H1 (cell line): ENCODE measurements around the gene SLC8A3. TPM values are rescaled to one million over a fixed set of nuclear protein-coding genes. Genes with fewer than 3 reads are reported as not detected.

Source experiments
- GABPA ChIP-seq: IDR thresholded peaks from 2 replicates; pipeline ENCODE4 v1.6.1; 2011; ENCODE audit warnings: mild to moderate bottlenecking, low read length, moderate library complexity, borderline replicate concordance; ENCODE audit not compliant: insufficient read depth
- KDM1A ChIP-seq: fragments of 200-600, 300-600 bp; sonication (generic); IDR thresholded peaks from 2 replicates; pipeline ENCODE4 v1.7.1; 2016; ENCODE audit warnings: mild to moderate bottlenecking, low read length, borderline replicate concordance
- RBBP5 ChIP-seq: IDR thresholded peaks from 2 replicates; pipeline ENCODE4 v1.7.1; 2012; ENCODE audit warnings: low read depth, mild to moderate bottlenecking, inconsistent platforms, low read length, moderate library complexity, borderline replicate concordance
- polyA plus RNA-seq, 7 experiments: library from polyadenylated mRNA; depleted of rRNA in 3 of 7; stranded (reverse) in 5 of 7; unstranded in 2 of 7; fragments of >200 nt in 5 of 7; fragments of 200-250 nt in 2 of 7; gene quantifications; 1 replicate in 5 of 7; 2 replicates in 1 of 7; 4 replicates in 1 of 7; pipeline versions ENCODE4 v1.2.1 to v1.2.3, GENCODE V29; 2011 to 2013; ENCODE audit warnings: missing spikeins in 2 of 7, mixed read lengths in 2 of 7
- total RNA-seq: library from RNA; stranded (reverse); fragmentation: NEBNext Ultra II Directional; extraction: Animal tissue kit (Norgen Biotek cat#: 25700); gene quantifications from 2 replicates; pipeline ENCODE4 v1.2.1, GENCODE V29; 2021

SLC8A3 gene
- total and polyA plus RNA-seq, 2 of the 8 experiments (the other 6 are each of a cell fraction or from before 2014, with no cell fraction given), result 0.38 to 1.1 TPM

DNA sequence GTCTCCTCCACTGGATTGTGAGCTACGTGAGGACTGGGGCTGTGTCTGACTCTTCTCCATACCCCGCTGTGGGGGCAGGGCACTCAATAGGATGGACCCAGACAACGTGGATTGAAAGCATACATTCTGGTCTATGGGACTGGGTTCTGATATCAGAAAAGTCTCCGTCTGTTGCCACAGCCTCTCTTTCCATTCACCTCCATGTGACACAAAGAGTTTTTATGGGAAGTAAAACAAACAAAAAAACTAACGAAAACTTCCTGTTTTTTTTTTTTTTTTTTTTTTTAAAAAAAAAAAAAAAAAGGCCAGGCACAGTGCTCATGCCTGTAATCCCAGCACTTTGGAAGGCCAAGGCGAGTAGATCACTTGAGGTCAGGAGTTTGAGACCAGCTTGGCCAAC, 44.7 kb downstream of the SLC8A3 start (continued):
- TF ChIP-seq RBBP5 (no peak), GABPA (no peak), KDM1A (no peak)
